ENCODE data around the gene SAMD15.

- TF ChIP-seq CTCF (IDR thresholded peaks at IDR 0.05) (no peak), ZFX (IDR thresholded peaks at IDR 0.05; ENCODE audit: borderline replicate concordance) (no peak)
These were observed 29.5 kb downstream of the SAMD15 start for GRCh38 chr14:77406718-77407117.
